Uterus (tissue), 2 donors: ENCODE results near the gene FHIT.

Experiments
- CTCF ChIP-seq, 4 experiments: fragments of 200-600 bp in 2 of 4; fragments of 450-650 bp in 2 of 4; sonication (generic) in 2 of 4; IDR thresholded peaks; one replicate each; pipeline ENCODE4 v1.5.1; 2016 to 2019; ENCODE audit warnings: antibody characterized with exemption in 4 of 4, mild to moderate bottlenecking in 2 of 4, moderate library complexity in 1 of 4
- POLR2A ChIP-seq, 2 donors: fragments of 450-650 bp; IDR thresholded peaks; one replicate each; pipeline ENCODE4 v1.6.1; 2016; ENCODE audit warnings: antibody characterized with exemption in 2 of 2, mild to moderate bottlenecking in 1 of 2, moderate library complexity in 1 of 2

- TF ChIP-seq CTCF (IDR thresholded peaks at IDR 0.05) = no peak
- no peak for TF ChIP-seq POLR2A (IDR thresholded peaks at IDR 0.05)
Measured at GRCh38 chr3:60268123-60268522, 983.1 kb downstream of the FHIT start.
